ENCODE results near the gene PPM1H. TPM values are rescaled to one million over a fixed set of nuclear protein-coding genes. Genes with fewer than 3 reads are reported as not detected.

PPM1H gene
- total RNA-seq, 1 donor from 2014 or later: 21.6 TPM

- no peak for TF ChIP-seq CTCF (IDR thresholded peaks at IDR 0.05; ENCODE audit: insufficient read depth, low read length, poor library complexity, severe bottlenecking)
- Histone ChIP-seq H3K36me3 (ENCODE audit: control insufficient read depth, insufficient read depth, low read length) (no peaks in the 10 kb centered on the region), H3K27me3 (ENCODE audit: control insufficient read depth, insufficient read depth, low read length) (no peaks in the 10 kb centered on the region), H3K4me3 (ENCODE audit: low read depth, low read length) (no peak overlapping the region)
- DNase-seq (ENCODE audit: low read depth): no peak
Observed at GRCh38 chr12:62833634-62834033, 101.3 kb downstream of the PPM1H start.

- Histone ChIP-seq H3K36me3 (ENCODE audit: control insufficient read depth, insufficient read depth, low read length) (no peaks in the 10 kb centered on the region), H3K4me3 (ENCODE audit: low read depth, low read length) (no peak overlapping the region), H3K27me3 (ENCODE audit: control insufficient read depth, insufficient read depth, low read length) (no peaks in the 10 kb centered on the region)
- TF ChIP-seq CTCF (IDR thresholded peaks at IDR 0.05; ENCODE audit: insufficient read depth, low read length, poor library complexity, severe bottlenecking): no peak
- no peak for DNase-seq (ENCODE audit: low read depth)
Observed at GRCh38 chr12:62832558-62832957, 102.4 kb downstream of the PPM1H start.

GRCh38 chr12:62832027-62832426 is 102.9 kb downstream of the PPM1H start:
- Histone ChIP-seq H3K36me3 (ENCODE audit: control insufficient read depth, insufficient read depth, low read length) (no peaks in the 10 kb centered on the region), H3K27me3 (ENCODE audit: control insufficient read depth, insufficient read depth, low read length) (no peaks in the 10 kb centered on the region), H3K4me3 (ENCODE audit: low read depth, low read length) (no peak overlapping the region)
- TF ChIP-seq CTCF (IDR thresholded peaks at IDR 0.05; ENCODE audit: insufficient read depth, low read length, poor library complexity, severe bottlenecking): no peak
- DNase-seq (ENCODE audit: low read depth): no peak

- no peaks in the 10 kb centered on the region for H3K36me3 ChIP-seq (ENCODE audit: control insufficient read depth, insufficient read depth, low read length)
- no peak overlapping the region for H3K4me3 ChIP-seq (ENCODE audit: low read depth, low read length)
- DNase-seq (ENCODE audit: low read depth): no peak
- no peak for TF ChIP-seq CTCF (IDR thresholded peaks at IDR 0.05; ENCODE audit: insufficient read depth, low read length, poor library complexity, severe bottlenecking)
- H3K27me3 ChIP-seq (ENCODE audit: control insufficient read depth, insufficient read depth, low read length): no peaks in the 10 kb centered on the region
Observed at GRCh38 chr12:62827855-62828254, 107.1 kb downstream of the PPM1H start.

GRCh38 chr12:62827042-62827441 is 107.9 kb downstream of the PPM1H start:
- no peak for TF ChIP-seq CTCF (IDR thresholded peaks at IDR 0.05; ENCODE audit: insufficient read depth, low read length, poor library complexity, severe bottlenecking)
- H3K36me3 ChIP-seq (ENCODE audit: control insufficient read depth, insufficient read depth, low read length): no peaks in the 10 kb centered on the region
- no peaks in the 10 kb centered on the region for H3K27me3 ChIP-seq (ENCODE audit: control insufficient read depth, insufficient read depth, low read length)
- H3K4me3 ChIP-seq (ENCODE audit: low read depth, low read length): no peak overlapping the region
- DNase-seq (ENCODE audit: low read depth): no peak

GRCh38 chr12:62817556-62818271 is 117.2 kb downstream of the PPM1H start:
- no peaks in the 10 kb centered on the region for H3K36me3 ChIP-seq (ENCODE audit: control insufficient read depth, insufficient read depth, low read length)
- DNase-seq (ENCODE audit: low read depth): no peak

More at GRCh38 chr12:62817556-62818271, 117.2 kb downstream of the PPM1H start:
- no peak for TF ChIP-seq CTCF (IDR thresholded peaks at IDR 0.05; ENCODE audit: insufficient read depth, low read length, poor library complexity, severe bottlenecking)
- Histone ChIP-seq H3K4me3 (ENCODE audit: low read depth, low read length) (no peak overlapping the region), H3K27me3 (ENCODE audit: control insufficient read depth, insufficient read depth, low read length) (no peaks in the 10 kb centered on the region)

Measured in kidney epithelial cell (primary cell).